ENCODE measurements around the gene ANK2.

ANK2 gene

DNA sequence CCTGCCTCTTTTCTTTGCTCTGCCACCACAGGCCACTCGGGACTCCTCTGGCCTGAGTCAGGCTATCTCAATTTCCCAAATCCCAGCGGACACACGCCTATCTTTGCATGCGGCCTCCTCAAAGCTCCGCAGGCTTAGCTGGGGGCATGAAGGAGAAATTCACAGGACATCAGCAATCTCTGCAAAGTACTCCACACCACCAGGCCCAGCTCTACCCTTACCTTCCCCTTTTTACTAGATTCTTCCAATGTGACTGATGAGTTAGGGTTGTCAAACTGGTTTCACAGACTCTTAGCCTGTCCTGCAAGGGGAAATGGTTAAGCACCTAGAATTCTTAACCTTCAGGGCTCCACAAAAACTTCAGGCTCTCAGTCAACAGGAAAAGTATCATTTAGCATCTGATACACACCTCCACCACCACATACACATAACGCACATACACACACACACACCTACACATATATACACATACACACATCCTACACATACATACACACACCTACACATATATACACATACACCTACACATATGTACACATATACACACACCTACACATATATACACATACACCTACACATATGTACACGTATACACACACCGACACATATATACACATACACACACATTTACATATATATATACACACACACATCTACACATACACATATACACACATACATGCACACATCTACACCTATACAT lies 349.1 kb downstream of the ANK2 start:
- DNase-seq (ENCODE audit: low read depth), result no peak

DNA sequence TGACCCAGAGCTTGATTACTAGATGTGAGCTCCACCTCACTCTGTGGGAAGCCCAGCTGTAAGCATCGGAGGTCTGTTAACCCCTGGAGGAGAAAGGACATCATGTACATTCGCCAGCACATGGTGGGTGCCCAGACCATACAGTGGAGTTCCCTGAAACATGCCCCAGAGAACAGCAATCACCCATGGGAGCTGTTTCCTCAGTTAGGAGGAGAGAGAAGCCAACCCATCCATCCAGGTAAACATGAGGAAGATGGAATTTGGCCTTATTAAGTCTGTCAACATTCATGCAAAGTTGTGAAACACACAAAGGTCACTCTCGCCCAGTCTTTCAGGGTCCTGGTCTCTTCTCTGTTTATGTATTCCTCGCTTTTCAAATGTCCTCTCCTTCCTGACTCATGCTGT lies 354.7 kb downstream of the ANK2 start:
- no peak for DNase-seq (ENCODE audit: low read depth)

GRCh38 chr4:113404841-113405240 lies 355.4 kb downstream of the ANK2 start:
- no peak for DNase-seq (ENCODE audit: low read depth)

GRCh38 chr4:113405874-113406722 lies 356.6 kb downstream of the ANK2 start:
- no peak for DNase-seq (ENCODE audit: low read depth)

- no peak for DNase-seq (ENCODE audit: low read depth)
Observed at GRCh38 chr4:113406723-113407016, 357.2 kb downstream of the ANK2 start.

GRCh38 chr4:113407409-113407808 lies 358.0 kb downstream of the ANK2 start:
- DNase-seq (ENCODE audit: low read depth), result no peak

DNA sequence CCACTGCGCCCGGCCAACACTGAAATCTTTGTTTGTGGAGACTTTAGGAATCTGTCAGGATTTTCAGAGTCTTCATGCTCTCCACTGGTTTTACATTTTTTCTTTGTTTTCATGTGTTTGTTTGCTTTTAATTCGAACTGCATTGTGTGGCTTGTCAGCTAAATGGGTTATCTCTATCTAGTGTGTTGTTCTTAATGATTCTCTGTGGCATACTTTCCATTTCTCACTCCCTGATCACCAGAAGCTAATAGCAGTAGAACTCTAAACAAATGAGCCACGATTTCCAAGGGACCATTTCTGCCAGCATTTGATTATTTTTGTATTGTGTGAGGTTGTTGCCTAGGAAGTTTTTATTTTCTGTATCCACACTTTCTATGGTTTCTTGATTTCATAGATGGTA lies 359.7 kb downstream of the ANK2 start:
- DNase-seq (ENCODE audit: low read depth), result no peak

DNA sequence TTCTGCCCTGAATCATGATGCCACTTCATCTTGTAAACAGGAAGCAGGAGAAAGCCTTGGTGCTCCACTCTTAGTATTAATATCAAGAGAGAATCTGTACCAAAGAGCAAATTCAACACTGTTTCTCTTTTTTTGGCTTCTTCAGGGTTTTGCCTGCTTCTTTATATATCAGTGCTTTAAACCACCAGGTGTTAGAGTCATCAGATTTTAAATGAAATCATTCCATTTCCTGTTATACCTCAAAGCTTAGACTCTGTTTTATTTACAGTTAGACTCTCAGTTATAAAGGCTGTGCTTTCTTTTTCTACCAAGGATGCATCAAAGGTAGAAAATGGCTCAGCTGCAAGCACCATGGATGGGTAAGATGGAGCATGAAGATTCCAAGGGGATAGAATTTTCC lies 361.2 kb downstream of the ANK2 start:
- DNase-seq (ENCODE audit: low read depth), result no peak

GRCh38 chr4:113411496-113411938 lies 362.1 kb downstream of the ANK2 start:
- DNase-seq (ENCODE audit: low read depth), result no peak

DNA sequence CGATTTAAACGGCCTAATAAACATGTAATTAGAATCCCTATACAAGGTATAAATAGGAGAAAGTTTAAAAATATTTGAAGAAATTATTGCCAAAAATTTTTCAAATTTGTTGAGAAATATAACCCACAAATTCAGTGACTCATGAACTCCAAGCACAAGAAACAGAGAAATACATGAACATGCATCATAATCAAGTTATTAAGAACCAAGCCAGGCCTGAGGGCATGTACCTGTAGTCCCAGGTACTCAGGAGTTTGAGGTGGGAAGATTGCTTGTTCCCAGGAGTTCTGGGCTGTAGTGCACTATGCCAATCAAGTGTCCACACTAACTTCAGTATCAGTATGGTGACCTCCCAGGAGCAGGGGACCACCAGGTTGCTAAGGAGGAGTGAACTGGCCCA lies 370.2 kb downstream of the ANK2 start:
- DNase-seq (ENCODE audit: low read depth), result no peak

DNA sequence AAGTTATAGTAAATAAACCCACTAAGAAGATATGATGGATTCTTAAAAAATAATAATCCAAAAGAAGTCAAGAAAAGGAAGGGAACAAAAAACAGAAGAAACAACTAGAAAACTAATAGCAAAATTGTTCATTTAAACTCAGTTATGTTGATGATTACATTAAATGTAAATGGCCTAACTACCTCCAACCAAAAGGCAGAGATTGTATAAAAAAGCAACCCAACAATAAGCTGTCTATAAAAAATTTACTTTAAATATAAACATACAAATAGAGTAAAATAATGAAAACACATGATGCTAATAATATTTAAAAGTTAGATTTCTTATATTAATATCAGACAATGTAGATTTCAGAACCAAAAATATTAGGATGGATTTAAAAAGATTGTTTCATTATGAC lies 371.5 kb downstream of the ANK2 start:
- no peak for DNase-seq (ENCODE audit: low read depth)

GRCh38 chr4:113423631-113424030 lies 374.2 kb downstream of the ANK2 start:
- DNase-seq (ENCODE audit: low read depth), result no peak

- DNase-seq (ENCODE audit: low read depth), result no peak
Observed at GRCh38 chr4:113433116-113433515, 383.7 kb downstream of the ANK2 start.

All from CMK (cell line).